GM19372 (cell line): ENCODE data around the gene MSRB3.

ENCODE experiments used
- ATAC-seq: cut with Tn5 transposase; IDR thresholded peaks from one replicate; pipeline ENCODE4 v1.9.1; 2021; ENCODE audit warnings: mild to moderate bottlenecking, low read depth, moderate library complexity; ENCODE audit not compliant: unreplicated experiment

The MSRB3 gene

GRCh38 chr12:65490250-65490649 is 211.8 kb downstream of the MSRB3 start:
- no peak for ATAC-seq

- ATAC-seq = no peak
These were observed 214.8 kb downstream of the MSRB3 start for GRCh38 chr12:65492998-65493912.

- ATAC-seq = no peak
These were observed 215.4 kb downstream of the MSRB3 start for GRCh38 chr12:65493913-65494245.

- no peak for ATAC-seq
These were observed 216.1 kb downstream of the MSRB3 start for GRCh38 chr12:65494537-65494936.

GRCh38 chr12:65495233-65495632 is 216.8 kb downstream of the MSRB3 start:
- ATAC-seq = no peak

- no peak for ATAC-seq
These were observed 218.1 kb downstream of the MSRB3 start for GRCh38 chr12:65496617-65497016.

- no peak for ATAC-seq
These were observed 219.2 kb downstream of the MSRB3 start for GRCh38 chr12:65497660-65498059.

GRCh38 chr12:65499167-65499566 is 220.7 kb downstream of the MSRB3 start:
- no peak for ATAC-seq

- no peak for ATAC-seq
These were observed 221.8 kb downstream of the MSRB3 start for GRCh38 chr12:65500091-65500900.

- ATAC-seq = no peak
These were observed 222.7 kb downstream of the MSRB3 start for GRCh38 chr12:65501093-65501621.

- no peak for ATAC-seq
These were observed 223.5 kb downstream of the MSRB3 start for GRCh38 chr12:65501935-65502334.

GRCh38 chr12:65504417-65504816 is 225.9 kb downstream of the MSRB3 start:
- no peak for ATAC-seq

GRCh38 chr12:65505386-65506121 is 227.1 kb downstream of the MSRB3 start:
- ATAC-seq = no peak

GRCh38 chr12:65508276-65509035 is 230.0 kb downstream of the MSRB3 start:
- ATAC-seq = no peak

- no peak for ATAC-seq
These were observed 231.5 kb downstream of the MSRB3 start for GRCh38 chr12:65510007-65510406.

- no peak for ATAC-seq
These were observed 232.1 kb downstream of the MSRB3 start for GRCh38 chr12:65510584-65511050.

GRCh38 chr12:65511134-65511834 is 232.8 kb downstream of the MSRB3 start:
- no peak for ATAC-seq

- no peak for ATAC-seq
These were observed 233.4 kb downstream of the MSRB3 start for GRCh38 chr12:65511912-65512311.
